Measurements from ENCODE around the gene DISC1. TPM values are rescaled to one million over a fixed set of nuclear protein-coding genes. Genes with fewer than 3 reads are reported as not detected.

Gene DISC1
- total RNA-seq, 1 donor from 2014 or later = 12.3 TPM

GRCh38 chr1:231731268-231731667, 104.7 kb downstream of the DISC1 start:
- Histone ChIP-seq H3K27ac (no peak overlapping the region), H3K4me3 (no peak overlapping the region), H3K9me3 (no peaks in the 10 kb centered on the region), H3K4me1 (no peaks in the 10 kb centered on the region), H3K36me3 (no peaks in the 10 kb centered on the region), H3K27me3 (no peaks in the 10 kb centered on the region)
- no peak for DNase-seq (ENCODE audit: extremely low spot score in 2 of 2)
- intact Hi-C loops (cut with DNase I) = no loop called here
- TF ChIP-seq POLR2A (IDR thresholded peaks at IDR 0.05) (no peak), POLR2AphosphoS5 (IDR thresholded peaks at IDR 0.05; ENCODE audit: insufficient read depth in 1 of 2, low read depth in 1 of 2) (no peak)
- TF ChIP-seq, protein P1, sequence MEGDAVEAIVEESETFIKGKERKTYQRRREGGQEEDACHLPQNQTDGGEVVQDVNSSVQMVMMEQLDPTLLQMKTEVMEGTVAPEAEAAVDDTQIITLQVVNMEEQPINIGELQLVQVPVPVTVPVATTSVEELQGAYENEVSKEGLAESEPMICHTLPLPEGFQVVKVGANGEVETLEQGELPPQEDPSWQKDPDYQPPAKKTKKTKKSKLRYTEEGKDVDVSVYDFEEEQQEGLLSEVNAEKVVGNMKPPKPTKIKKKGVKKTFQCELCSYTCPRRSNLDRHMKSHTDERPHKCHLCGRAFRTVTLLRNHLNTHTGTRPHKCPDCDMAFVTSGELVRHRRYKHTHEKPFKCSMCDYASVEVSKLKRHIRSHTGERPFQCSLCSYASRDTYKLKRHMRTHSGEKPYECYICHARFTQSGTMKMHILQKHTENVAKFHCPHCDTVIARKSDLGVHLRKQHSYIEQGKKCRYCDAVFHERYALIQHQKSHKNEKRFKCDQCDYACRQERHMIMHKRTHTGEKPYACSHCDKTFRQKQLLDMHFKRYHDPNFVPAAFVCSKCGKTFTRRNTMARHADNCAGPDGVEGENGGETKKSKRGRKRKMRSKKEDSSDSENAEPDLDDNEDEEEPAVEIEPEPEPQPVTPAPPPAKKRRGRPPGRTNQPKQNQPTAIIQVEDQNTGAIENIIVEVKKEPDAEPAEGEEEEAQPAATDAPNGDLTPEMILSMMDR (IDR thresholded peaks at IDR 0.05) = no peak

DNA sequence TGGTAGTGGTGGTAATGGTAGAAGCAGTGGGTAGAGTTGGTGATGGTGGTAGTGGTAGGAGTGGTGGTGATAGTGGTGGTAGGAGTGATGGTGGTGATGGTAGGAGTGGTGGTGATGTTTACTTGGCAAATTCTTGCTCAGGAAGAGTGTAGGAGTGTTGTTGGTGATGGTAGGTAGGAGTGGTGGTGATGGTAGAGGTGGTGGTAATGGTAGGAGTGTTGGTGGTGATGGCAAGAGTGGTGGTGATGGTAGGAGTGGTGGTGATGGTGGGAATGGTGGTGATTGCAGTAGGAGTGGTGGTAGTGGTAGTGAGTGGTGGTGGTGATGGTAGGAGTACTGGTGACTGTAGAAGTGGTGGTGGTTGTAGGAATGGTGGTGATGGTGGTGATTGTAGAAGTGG, 106.5 kb downstream of the DISC1 start:
- Histone ChIP-seq H3K4me1 (no peaks in the 10 kb centered on the region), H3K4me3 (no peak overlapping the region), H3K27ac (no peak overlapping the region), H3K9me3 (no peaks in the 10 kb centered on the region), H3K27me3 (no peaks in the 10 kb centered on the region), H3K36me3 (no peaks in the 10 kb centered on the region)
- no peak for DNase-seq (ENCODE audit: extremely low spot score in 2 of 2)
- intact Hi-C loops (cut with DNase I) = no loop called here
- no peak for TF ChIP-seq POLR2A (IDR thresholded peaks at IDR 0.05)

DNA sequence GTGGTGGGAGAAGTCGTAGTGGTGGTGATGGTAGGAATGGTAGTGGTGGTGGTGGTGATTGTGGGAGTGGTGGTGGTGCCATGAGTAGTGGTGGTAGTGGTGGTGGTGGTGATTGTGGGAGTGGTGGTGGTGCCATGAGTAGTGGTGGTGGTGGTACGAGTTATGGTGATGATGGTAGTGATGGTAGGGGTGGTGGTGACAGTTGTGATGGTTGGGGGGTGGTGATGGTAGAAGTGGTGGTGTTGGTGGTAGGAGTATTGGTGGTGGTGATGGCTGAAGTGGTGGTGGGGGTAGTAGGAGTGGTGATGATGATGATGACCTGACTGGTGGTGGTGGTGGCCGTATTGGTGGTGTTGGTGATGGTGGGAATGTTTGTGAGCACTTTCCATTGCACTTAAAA, 107.1 kb downstream of the DISC1 start:
- intact Hi-C loops (cut with DNase I) = no loop called here
- no peak overlapping the region for H3K27ac ChIP-seq
- no peak for DNase-seq (ENCODE audit: extremely low spot score in 2 of 2)
- no peaks in the 10 kb centered on the region for H3K9me3 ChIP-seq
- H3K4me3 ChIP-seq = no peak overlapping the region
- H3K36me3 ChIP-seq = no peaks in the 10 kb centered on the region
- TF ChIP-seq POLR2AphosphoS5 (IDR thresholded peaks at IDR 0.05; ENCODE audit: insufficient read depth in 1 of 2, low read depth in 1 of 2) = no peak
- TF ChIP-seq, protein P1 (IDR thresholded peaks at IDR 0.05) = no peak
- no peak for TF ChIP-seq POLR2A (IDR thresholded peaks at IDR 0.05)
- H3K27me3 ChIP-seq = no peaks in the 10 kb centered on the region
- H3K4me1 ChIP-seq = no peaks in the 10 kb centered on the region

DNA sequence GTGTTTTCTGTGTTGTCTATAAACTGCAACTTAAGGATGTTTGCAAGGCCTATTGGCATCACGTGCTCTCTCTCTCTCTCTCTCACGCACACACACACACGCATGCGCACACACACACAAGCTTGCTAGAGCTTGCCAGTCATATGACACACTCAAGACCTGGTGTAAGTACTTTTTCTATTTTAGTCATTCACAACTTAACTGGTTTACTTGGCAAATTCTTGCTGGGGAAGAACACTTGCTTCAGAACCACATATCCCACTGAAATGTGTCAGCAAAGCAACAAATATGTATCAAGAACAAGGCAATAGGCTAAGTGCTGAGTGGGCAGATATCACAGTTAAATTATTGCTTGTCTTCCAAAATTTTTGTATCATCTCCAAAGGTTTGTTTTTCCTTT, 107.8 kb downstream of the DISC1 start:
- TF ChIP-seq POLR2A (IDR thresholded peaks at IDR 0.05) = no peak
- TF ChIP-seq, protein P1 (IDR thresholded peaks at IDR 0.05) = no peak
- no peak for TF ChIP-seq POLR2AphosphoS5 (IDR thresholded peaks at IDR 0.05; ENCODE audit: insufficient read depth in 1 of 2, low read depth in 1 of 2)
- DNase-seq (ENCODE audit: extremely low spot score in 2 of 2) = no peak
- H3K9me3 ChIP-seq = no peaks in the 10 kb centered on the region
- H3K4me3 ChIP-seq = no peak overlapping the region
- H3K27me3 ChIP-seq = no peaks in the 10 kb centered on the region
- H3K36me3 ChIP-seq = no peaks in the 10 kb centered on the region
- no peaks in the 10 kb centered on the region for H3K4me1 ChIP-seq
- no peak overlapping the region for H3K27ac ChIP-seq
- intact Hi-C loops (cut with DNase I) = no loop called here

DNA sequence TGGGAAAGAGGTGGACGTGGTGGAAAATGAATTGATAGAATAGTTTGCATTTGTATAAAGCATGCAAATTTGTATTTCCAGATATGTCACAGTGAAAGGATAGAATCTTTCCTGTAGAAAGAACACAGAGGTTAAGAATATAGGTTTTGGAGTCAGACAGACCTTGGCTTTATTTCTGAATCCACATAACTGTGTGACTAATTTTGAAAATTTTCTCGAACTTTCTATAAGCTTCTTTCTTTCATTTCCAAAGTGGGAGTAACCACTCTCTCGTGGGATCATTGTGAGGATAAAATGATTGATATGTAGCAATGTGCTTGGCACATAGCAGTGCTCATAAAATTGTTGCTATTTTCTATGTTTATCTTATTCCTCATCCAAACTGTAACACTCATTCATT, 108.8 kb downstream of the DISC1 start:
- H3K4me3 ChIP-seq = no peak overlapping the region
- H3K9me3 ChIP-seq = no peaks in the 10 kb centered on the region
- no peaks in the 10 kb centered on the region for H3K4me1 ChIP-seq
- TF ChIP-seq POLR2A (IDR thresholded peaks at IDR 0.05) = no peak
- no peak for TF ChIP-seq POLR2AphosphoS5 (IDR thresholded peaks at IDR 0.05; ENCODE audit: insufficient read depth in 1 of 2, low read depth in 1 of 2)
- TF ChIP-seq, protein P1 (IDR thresholded peaks at IDR 0.05) = no peak
- no peaks in the 10 kb centered on the region for H3K27me3 ChIP-seq
- no peak for DNase-seq (ENCODE audit: extremely low spot score in 2 of 2)
- no peaks in the 10 kb centered on the region for H3K36me3 ChIP-seq
- no peak overlapping the region for H3K27ac ChIP-seq
- intact Hi-C loops (cut with DNase I) = no loop called here

GRCh38 chr1:231735941-231736340, 109.4 kb downstream of the DISC1 start:
- Histone ChIP-seq H3K4me1 (no peaks in the 10 kb centered on the region), H3K4me3 (no peak overlapping the region), H3K27me3 (no peaks in the 10 kb centered on the region), H3K27ac (no peak overlapping the region), H3K9me3 (no peaks in the 10 kb centered on the region), H3K36me3 (no peaks in the 10 kb centered on the region)
- intact Hi-C loops (cut with DNase I) = no loop called here
- TF ChIP-seq POLR2AphosphoS5 (IDR thresholded peaks at IDR 0.05; ENCODE audit: insufficient read depth in 1 of 2, low read depth in 1 of 2) (no peak), POLR2A (IDR thresholded peaks at IDR 0.05) (no peak)
- TF ChIP-seq, protein P1 (IDR thresholded peaks at IDR 0.05) = no peak
- no peak for DNase-seq (ENCODE audit: extremely low spot score in 2 of 2)

All from vagina (tissue), 2 donors.